HG03039 (cell line): ENCODE data around the gene SYNPR.

ENCODE experiments used
- ATAC-seq: cut with Tn5 transposase; IDR thresholded peaks from one replicate; pipeline ENCODE4 v1.9.1; 2021; ENCODE audit warnings: mild to moderate bottlenecking, moderate library complexity; ENCODE audit not compliant: unreplicated experiment

SYNPR gene

DNA sequence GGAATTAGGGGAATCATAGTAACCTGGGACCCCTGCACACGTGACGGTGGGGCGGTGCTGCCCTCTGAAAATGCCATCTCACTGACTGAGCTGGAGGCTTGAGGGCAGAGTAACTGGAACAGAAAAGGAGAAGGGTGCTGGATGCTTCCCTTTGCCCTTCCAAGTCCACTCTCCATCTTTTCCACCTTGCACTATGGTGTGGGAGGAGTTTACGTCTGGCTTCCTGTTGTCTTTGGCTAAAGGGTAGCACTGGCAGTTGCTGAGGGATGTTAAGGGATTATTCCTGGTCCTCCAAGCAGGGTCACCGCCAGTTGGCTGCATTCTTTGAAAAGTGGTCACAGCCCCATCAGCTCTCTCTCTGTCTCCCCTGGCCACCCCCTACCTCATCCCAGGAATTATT is 245.0 kb downstream of the SYNPR start:
- ATAC-seq, result no peak

DNA sequence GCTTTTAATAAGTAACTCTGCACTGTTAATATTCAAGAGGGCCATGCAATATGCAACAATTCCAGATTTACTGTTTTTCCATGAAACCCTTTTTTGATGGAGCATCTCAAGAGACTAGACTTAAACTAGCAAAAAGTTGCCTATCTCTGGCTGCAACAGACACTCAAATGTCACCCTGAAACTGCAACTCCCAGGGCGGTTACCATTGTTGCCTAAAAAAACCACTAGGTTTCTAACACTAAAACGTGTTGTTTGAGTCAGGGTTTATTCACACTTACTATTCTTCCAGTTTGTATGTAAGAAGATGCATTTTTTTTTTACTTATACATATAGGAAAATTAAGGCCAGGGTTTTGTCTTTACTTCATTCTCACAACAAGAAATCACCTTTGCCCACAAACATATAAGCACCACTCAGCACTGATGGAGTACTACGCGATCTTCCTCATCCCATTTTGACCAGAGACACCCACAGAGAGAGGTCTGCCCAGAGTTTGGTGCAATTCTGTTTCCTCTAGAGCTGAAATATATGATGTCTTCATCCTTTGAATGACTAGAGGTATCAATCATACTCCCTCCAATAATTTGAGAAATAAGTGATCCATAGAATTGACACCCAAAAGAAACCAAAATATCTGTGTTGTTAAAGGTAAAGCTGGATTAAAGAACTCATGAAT is 250.4 kb downstream of the SYNPR start:
- ATAC-seq, result no peak

DNA sequence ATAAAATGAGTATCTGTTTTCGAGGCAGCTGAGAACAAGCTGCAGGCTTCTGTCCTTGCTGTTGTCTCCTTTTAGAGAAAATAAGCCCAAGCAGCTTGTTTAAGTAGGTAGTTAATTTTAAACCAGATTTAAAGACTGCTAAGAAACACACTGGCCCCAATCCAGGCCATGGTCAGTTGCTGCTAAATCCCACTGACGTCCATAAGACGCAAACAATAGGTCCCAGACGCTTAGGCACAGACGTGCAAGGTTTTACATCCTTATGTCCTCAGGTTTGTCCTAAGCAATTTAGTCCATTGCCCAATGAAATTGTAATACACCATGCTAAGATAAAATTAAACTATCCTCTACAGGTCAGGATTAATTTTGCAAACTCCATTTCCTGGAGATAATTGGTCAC is 254.4 kb downstream of the SYNPR start:
- no peak for ATAC-seq

DNA sequence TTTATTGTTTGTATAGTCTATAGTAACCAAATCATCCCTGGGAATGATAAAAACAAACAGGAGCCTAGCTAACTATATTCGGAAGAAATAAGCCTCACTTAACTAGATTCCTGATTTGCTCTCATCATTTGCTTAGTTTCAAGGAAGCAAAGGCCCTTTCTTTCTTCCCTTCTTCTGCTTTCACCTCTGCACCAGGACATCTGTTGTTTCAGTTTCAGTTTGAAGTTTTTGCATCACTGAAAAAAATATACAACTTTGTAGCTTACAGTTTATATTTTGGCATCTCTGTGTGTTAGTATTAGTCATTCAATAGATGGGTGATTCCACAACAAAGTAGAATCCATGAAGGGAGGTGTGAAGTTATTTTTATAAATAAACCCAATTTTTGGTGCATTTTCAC is 260.8 kb downstream of the SYNPR start:
- no peak for ATAC-seq

DNA sequence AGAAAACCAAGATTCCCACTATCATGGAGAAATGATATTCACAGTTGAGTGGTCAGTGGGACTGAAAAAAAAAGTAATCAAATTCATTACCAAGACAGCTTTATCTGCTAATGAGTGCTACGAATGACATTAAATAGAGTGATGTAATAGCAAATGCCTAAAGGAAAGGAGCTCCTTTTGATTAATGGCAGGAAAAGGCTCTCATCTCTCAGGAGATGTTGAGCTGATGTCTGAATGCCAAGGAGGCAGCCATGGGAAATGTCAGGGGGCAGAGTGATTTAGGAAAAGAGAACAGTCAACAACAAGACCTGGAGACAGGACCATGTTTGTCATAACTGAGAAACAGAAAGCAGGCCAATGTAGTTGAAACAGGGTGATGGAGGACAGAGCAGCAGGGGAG is 277.7 kb downstream of the SYNPR start:
- ATAC-seq, result no peak

DNA sequence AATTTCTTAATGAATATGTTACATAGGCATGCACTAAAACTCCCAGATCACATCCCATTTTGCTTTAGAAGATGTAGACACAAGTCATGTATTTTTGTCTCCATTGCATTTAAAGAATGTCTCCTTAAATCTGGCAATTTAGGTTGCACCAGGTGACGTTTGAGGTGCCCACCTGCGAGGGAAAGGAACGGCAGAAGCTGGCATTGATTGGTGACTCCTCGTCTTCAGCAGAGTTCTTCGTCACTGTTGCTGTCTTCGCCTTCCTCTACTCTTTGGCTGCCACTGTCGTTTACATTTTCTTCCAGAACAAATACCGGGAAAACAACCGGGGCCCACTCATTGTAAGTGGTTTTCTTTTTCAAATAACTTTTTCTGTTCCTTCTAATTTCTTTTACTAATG is 278.3 kb downstream of the SYNPR start:
- no peak for ATAC-seq

DNA sequence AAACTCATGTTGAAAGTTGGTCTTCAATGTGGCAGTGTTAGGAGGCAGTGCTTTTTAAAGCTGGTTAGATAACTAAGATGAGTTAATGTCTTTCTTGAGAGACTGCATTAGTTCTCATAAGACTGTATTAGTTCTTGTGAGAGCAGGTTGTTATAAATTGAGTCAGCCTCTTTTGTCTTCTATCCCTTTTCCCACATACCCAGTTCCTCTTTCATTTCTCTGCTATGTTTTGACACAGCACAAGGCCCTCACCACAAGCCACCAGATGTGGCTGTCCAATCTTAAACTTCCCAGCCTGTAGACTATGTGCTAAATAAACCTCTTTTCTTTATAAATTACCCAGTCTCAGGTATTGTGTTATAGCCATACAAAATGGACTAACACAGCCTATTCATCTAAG is 279.8 kb downstream of the SYNPR start:
- no peak for ATAC-seq

DNA sequence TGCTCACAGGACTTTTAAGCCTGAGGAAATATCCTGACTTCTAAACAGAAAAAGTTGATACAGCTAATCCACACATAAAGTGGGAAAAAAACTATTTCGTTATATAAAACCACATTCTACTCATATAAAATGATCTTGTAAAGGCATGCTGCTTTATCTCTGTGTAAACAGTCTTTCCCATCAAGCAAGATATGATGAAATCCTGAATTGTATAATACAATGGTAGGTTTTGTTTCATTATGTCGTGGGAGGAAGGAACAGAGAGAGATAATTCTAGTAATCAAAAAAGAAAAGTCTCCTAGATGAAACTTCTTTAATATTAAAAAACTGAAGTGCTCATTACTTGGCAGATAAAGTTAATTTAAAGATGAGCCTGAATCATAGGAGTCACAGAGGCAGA is 281.8 kb downstream of the SYNPR start:
- ATAC-seq, result no peak

DNA sequence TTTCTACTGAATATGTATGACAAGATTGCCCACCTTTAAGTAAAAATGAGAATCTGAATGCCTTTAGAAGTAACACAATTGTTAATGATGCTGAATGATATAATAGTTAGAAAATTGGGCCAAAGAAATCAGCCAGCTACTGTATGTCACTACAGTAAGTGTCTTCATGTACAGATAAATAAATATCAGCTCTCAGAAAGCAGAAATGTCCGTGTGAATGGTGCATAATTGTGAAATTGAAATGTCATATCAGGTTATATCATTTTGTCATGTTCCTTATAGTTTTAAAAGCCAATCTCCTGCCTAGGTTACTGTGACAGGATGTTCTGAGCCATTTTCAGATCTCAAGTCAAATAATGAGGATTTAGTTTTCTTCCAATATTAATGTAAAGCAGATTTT is 283.8 kb downstream of the SYNPR start:
- no peak for ATAC-seq

DNA sequence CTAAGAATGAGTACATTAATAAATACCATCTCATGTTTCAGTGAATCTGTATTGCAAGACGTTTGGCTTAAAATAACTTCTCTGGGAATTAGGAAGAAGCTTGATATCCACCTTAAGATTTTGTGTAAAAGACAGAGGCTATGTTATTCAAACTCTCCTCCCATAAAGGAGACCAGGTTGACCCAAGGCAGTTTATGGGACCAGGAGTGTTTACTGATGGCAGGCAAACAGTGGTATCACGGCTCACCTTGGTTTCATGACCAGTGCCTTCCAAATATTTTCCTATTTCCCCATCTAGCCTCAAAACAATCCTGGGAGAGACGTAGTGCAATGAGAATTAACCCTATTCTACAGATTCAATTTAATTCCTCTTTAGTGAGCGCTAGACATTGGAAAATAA is 284.2 kb downstream of the SYNPR start:
- ATAC-seq, result no peak

DNA sequence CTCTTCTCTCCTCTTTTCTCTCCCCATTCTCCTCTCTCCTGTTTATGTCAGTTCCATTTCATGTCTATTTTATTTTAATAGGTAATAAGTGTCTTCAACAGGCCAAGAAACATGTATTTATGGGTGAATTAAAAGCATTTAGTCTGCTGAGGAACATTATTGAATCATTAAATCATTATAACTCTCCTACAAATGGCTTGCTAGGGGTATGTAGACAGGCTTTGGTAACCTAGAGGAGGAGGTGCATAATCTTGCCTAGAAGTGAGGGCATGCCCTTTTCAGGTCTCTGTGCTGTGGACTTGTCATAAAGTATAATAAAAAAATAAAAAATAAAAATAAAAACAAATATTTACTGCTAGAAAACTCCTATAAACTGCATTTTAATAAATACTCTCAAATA is 285.5 kb downstream of the SYNPR start:
- ATAC-seq, result no peak

DNA sequence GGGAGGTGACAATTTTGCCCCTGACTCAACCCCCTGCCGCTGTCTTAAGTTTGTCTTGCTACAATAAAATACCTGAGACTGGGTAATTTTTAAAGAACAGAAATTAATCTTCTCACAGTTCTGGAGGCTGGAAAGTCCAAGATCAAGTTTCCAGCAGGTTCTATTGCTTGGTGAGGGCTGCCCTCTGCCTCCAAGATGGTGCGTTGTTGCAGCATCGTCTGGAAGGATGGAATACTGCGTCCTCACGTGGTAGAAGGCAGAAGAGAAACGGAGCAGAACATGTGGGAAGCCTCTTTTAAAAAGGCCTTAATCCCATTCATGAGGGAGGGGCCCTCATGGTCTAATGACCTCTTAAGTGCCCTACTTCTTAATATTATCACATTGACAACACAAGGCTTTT is 287.1 kb downstream of the SYNPR start:
- no peak for ATAC-seq

DNA sequence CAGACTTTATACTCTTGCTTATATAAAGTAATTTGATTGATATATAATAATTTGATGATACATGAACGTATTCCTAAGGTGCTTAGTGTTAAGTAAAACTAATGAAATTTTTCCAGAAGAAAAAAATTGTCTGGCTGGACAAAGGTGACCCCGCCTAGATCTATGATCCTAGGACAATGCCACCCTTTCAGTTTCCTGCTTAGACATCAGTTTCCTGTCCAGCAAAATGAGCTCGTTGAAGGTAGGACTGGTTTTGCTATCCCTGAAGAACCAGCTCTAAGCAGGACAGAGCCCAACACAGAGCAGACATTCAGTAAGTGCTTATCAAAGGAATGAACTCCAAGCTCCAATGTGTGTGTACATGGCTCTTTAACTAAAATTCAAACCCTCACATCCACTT is 293.6 kb downstream of the SYNPR start:
- ATAC-seq, result no peak

DNA sequence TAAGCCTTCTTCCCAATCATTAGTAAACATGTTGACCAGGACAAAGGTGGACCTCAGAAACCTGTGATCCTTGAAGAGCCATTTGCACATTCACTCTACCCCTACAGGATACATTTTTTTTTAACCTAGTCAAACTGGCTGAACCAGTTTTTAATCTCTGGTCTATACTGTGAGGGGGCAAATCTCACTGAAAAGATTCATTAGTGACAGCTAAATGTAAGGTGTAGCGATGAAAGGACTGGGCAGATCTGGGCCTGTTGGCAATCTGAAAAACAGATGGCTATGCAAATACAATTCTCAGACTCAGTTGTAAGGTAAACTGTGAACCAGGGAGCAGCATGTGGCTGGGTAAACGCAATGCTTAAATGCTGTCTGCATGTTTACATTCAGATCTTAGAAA is 298.7 kb downstream of the SYNPR start:
- no peak for ATAC-seq

DNA sequence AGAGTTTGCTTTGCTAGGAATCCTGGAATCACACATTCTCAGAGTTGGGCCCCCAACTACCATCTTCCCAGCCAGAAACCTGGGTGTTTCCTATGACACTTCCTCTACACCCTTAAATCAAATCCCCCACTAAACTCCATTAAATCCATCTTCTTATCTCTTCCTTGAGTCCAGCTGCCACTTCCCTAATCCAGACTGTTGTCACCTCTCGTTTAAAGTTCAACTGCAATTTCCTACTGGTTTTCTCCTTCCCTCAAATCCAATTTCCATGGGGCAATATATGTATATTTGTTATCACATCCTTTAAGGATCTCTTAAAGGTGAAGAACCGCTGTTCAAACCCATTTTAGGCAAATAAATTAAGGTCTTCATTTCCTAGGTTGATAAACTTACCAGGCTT is 300.8 kb downstream of the SYNPR start:
- ATAC-seq, result no peak

DNA sequence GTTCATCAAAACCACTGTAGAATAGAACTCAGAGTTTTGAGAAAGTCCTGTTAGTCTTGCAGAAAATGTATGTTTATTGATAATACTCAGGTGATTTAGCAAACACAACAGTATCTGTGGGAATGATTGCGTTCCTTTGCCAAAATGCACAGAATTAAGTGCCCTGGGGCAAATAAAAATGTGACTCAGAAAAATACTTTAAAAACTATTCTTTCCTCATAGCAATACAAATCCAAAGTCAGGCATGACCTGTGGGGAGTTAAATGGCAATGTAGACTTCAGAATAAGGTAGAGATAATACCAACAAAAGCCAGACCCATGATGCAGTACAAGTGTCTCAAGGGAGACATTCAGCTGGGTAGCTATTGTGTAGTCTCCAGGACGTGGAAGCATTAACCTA is 302.0 kb downstream of the SYNPR start:
- no peak for ATAC-seq

DNA sequence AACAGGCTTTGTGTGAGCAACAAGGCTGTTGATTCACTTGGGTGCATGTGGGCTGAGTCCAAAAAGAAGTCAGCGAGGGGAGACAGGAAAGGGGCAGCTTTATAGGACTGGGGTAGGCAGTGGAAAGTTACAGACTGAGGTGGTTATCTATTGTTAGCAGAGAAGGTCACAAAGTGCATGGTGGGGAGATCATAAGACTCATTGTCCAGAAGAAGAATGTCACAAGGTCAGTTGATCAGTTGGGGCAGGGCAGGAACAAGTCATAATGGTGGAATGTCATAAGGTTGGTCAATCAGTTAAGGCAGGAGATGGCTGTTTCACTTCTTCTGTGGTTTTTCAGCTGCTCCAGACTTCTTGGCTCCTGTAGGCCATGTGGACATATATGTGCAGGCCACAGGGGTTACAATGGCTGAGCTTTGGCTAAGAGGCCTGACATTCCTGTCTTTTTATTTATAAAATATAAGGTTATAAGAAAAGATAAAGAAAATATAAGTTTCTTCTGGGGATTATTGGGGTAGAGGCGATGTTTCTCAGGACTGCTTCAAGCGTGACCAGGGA is 304.9 kb downstream of the SYNPR start:
- ATAC-seq, result no peak

DNA sequence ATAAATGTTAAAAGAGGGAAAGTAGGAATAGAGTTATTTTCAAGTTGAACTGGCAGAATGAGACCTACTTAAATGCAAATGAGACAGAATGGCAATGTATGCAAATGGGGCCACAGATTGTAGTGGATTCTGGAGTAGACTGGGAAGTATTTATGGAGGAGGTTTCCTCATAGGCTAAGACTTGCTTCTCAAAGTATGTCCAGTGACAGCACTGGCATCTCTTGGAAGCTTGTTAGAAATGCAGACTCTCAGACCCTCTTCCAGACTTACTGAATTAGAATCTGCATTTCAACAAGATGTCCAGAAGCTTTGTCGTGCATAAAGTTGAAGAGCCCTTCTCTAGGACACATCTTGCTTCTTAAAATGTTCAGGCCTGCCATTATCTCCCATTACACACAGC is 306.6 kb downstream of the SYNPR start:
- no peak for ATAC-seq

DNA sequence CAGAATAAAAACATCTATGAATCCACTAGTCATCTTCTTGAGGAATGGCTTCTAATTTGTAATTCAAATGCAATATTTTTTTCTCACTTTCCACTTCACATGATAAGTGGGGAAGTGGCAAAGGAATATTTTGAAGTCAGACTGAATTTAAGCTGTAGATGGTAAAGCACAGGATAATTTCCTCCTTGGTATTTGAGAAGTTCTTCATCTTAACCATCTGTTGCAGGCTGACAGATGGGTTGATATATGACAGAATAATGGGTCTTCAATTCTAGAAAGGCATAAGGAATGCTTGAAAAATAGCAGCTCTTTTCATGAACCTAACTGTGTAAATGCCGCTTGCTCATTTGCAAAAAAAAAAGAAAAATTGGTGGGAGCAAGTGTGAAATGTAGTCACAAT is 307.8 kb downstream of the SYNPR start:
- no peak for ATAC-seq

DNA sequence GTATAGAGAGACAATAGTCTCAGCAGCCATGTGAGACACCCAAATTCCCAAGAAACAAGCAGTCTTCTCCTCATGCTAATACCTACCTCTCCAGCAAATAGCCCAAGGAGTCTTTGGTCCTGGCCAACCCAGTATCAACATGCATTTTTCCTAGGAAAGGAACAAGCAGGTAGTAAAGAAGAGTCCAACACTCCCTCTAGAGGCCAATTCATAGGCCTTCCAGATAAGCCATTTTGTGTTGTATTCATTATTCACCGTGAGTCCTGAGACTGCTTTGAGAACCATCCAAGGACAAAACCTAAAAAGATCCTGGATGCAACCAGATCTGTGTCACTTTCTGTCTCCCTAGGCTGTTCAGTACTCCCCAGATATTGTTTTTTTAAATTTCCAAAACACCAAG is 310.8 kb downstream of the SYNPR start:
- no peak for ATAC-seq

DNA sequence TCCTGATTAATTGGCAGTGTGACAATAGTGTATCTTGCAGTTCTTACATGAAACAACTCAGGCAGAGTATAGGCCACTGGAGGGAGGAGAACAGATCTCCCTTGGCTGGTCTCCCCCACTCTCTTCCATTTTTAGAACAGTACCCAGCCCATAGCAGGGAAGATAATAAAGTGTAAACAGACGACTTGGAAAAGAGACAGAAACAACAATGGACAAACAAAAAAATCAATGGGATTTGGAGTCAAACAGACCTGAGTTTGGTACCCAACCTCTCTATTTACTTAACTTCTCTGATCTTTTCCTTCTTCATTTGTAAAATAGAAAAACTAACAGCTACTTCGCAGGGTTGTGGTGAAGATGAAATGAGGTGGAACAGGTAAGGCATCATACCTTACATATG is 315.7 kb downstream of the SYNPR start:
- ATAC-seq, result no peak

DNA sequence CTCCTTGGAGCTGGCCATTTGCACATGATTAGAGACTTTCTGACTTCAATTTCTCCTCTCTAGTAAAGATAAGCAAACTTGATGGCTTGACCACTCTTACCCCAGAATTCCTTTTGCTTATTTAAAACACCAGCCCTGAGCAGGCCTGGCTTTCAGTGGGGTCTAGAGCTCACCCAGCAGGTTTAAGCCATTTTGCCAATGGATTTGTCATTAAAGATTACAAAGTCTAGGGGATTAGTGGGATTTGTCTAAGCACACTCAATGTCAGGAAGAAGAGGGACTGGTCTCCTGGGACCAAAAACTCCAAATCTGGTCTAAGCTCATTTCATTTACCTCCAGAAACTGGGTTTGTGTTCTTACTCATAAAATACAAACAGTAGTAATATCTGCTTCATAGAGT is 317.1 kb downstream of the SYNPR start:
- ATAC-seq, result no peak

DNA sequence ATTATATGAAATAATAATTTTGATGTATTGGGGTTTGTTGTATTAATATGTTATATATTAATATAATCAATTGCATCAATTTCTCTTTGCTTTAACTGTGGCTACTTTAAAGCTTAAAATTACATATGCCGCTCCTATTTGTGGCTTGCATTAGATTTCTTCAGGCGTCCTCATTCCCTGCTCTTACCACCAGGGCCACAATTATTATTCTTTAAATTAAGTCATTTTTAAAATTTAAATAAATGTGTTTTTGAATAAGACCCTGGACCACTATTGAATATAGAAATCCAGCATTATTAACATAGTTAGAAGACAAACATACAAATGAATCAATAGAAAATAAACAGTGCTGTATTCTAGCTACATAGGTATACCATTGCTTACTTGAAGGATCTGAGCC is 318.9 kb downstream of the SYNPR start:
- no peak for ATAC-seq
